Middle frontal gyrus (tissue), 1 donor: ENCODE results near the gene CDC40.
"Not testable (repeated sequence)": the region's sequence is repeated elsewhere in the genome, so short reads cannot be mapped to it uniquely, and the experiment has no call there.

ENCODE experiments used
- DNase-seq: peaks from one replicate; pipeline ENCODE4 v3.0.0-alpha.2; 2015; ENCODE audit warnings: low spot score; ENCODE audit errors: extremely low spot score

CDC40 gene

GRCh38 chr6:110270165-110270564, 89.9 kb downstream of the CDC40 start:
- no peak for DNase-seq

- no peak for DNase-seq
Measured at GRCh38 chr6:110271732-110272022, 91.5 kb downstream of the CDC40 start.

DNA sequence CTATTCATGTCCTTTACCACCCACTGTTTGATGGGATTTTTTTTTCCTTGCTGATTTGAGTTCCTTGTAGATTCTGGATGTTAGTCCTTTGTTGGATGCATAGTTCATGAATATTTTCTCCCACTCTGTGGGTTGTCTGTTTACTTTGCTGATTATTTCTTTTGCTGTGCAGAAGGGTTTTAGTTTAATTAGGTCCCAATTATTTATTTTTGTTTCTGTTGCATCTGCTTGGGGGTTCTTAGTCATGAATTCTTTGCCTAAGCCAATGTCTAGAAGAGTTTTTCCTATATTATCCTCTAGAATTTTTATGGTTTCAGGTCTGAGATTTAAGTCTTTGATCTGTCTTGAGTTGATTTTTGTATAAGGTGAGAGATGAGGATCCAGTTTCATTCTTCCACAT, 92.6 kb downstream of the CDC40 start:
- DNase-seq, result not testable (repeated sequence)

DNA sequence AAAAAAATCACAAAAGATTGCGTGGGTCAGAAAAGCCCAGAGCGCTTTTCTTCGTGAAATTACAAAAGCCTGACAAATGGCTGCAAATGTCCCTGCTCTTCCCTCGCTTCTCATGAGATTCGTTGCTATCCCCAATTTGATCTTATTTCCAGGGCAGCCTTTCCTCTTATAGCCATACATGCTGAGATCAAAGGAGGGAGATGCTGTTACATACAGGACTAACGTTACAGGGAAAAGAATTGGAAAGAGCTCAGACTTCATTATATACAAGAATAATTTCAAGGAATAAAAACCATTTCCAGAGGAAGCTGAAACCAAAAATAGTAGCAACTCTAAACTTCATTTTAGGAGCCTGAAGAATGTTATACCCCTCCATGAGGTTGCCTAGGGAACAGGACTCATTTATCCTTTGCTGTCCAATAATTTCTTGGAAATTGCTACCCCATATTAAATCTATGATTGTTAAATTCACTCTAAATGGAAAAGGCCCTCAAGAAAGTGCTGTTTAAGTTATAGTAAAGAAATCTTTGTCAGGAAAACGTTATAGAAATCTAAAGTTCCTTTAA, 97.0 kb downstream of the CDC40 start:
- DNase-seq, result no peak
